Psoas muscle (tissue), 8 donors: Measurements from ENCODE around the gene EPB41L4A. TPM values are rescaled to one million over a fixed set of nuclear protein-coding genes. Genes with fewer than 3 reads are reported as not detected.

Experiments used
- ATAC-seq, 4 donors: fragments of 200-7000 bp; cut with Tn5 transposase; one replicate each; pipeline ENCODE4 v1.9.1; 2020; ENCODE audit warnings: moderate library complexity in 3 of 4, mild to moderate bottlenecking in 2 of 4
- DNase-seq, 2 donors: peaks; one replicate each; pipeline ENCODE4 v3.0.0-alpha.2; 2020
- H3K27ac ChIP-seq: fragments of 200-600 bp; one replicate; pipeline ENCODE4 v1.8.0; 2022
- H3K27me3 ChIP-seq, 3 donors: fragments of 200-600 bp in 1 of 3; one replicate each; pipeline versions ENCODE4 v1.6.1 to v1.8.0; 2013 to 2022; ENCODE audit warnings: low read length in 2 of 3, mild to moderate bottlenecking in 2 of 3, moderate library complexity in 1 of 3; ENCODE audit not compliant: insufficient read depth in 3 of 3
- H3K36me3 ChIP-seq, 2 donors: fragments of 200-600 bp in 1 of 2; one replicate each; pipeline versions ENCODE4 v1.6.1 to v1.8.0; 2013 to 2022; ENCODE audit warnings: low read depth in 1 of 2, mild to moderate bottlenecking in 1 of 2, moderate library complexity in 1 of 2; ENCODE audit not compliant: insufficient read depth in 1 of 2
- H3K4me1 ChIP-seq: fragments of 200-600 bp; one replicate; pipeline ENCODE4 v1.8.0; 2022
- H3K4me3 ChIP-seq: fragments of 200-600 bp; one replicate; pipeline ENCODE4 v1.8.0; 2022; ENCODE audit warnings: mild to moderate bottlenecking
- H3K9me3 ChIP-seq: fragments of 200-600 bp; one replicate; pipeline ENCODE4 v1.8.0; 2022
- WGBS, 3 donors: extraction: QIAGEN DNeasy Blood & Tissue Kit; methylation state at CpG; one replicate each; pipeline versions ENCODE4 v1.1.6 to v1.1.7; 2013; 5-methylcytosine and 5-hydroxymethylcytosine counted together
- intact Hi-C, 2 donors: fragments of 100-400 bp; cut with DNase I; formaldehyde crosslinking; loops; one replicate each; pipeline versions ENCODE4 v1.11.0 to v1.14.2; 2022
- polyA plus RNA-seq, 3 donors: library from polyadenylated mRNA; stranded (reverse); fragments of 200-250 nt; gene quantifications; one replicate each; pipeline ENCODE4 v1.2.3, GENCODE V29; 2013
- total RNA-seq, 4 donors: library from RNA; stranded (reverse); fragmentation: NEBNext Ultra II Directional in 2 of 4; extraction: Animal tissue kit (Norgen Biotek cat#: 25700) in 2 of 4; gene quantifications; one replicate each; pipeline versions ENCODE4 v1.2.1 to v1.2.4, GENCODE V29; 2021 to 2023
- TF ChIP-seq, protein P1 (sequence below): fragments of 200-600 bp; IDR thresholded peaks from one replicate; pipeline ENCODE4 v1.8.0; 2022; ENCODE audit warnings: antibody characterized with exemption
- donor health status: healthy with polysubstance abuse.
- donor health status: DM: no; HTN: no; CAD: no; lungs with moderate emphysema.
- donor health status: Bipolar disorder and iron deficiency.
- donor health status: healthy.
- donor health status: DM: yes; HTN: yes; CAD: no.
- donor health status: DM: no; HTN: no; CAD: no.
- donor health status: DM: no; HTN: no; CAD: no.
- donor health status: DM: yes; HTN: yes; CAD: no.

Gene EPB41L4A
- total and polyA plus RNA-seq, 7 donors: 1.0 to 7.2 (median 1.9) TPM

DNA sequence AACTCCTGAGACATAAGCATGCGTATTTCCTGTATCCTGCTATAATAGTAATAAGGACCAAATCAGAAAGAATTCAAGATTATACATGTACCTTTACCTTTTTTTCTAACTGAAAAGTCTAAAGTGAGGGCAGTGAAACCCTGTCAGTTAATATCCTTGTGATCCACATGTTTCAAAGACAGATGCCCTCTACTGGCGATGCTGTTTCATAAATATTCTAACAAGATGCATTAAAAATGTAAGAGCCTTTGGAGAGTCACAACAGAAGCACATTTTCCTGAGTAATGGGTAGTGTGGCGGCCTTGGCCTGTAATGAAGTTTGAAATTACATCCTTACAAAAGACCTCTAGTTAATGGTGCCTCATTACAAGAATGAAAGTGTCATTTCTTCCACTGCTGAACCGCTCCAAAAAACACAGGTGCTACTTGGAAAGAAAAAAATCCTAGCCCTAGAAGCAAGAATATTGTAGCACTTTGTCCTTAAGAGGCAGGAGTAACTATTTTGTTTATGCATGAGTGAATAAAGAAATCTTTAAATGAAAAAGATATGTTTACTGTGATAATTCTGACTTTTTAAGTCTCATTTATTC is 232.6 kb downstream of the EPB41L4A start:
- no peaks in the 10 kb centered on the region for H3K27me3 ChIP-seq
- DNase-seq: no peak
- H3K9me3 ChIP-seq: no peaks in the 10 kb centered on the region
- WGBS, 3 donors: 66 to 78% (median 69%) methylated on average over 4 of the region's 4 CpGs
- H3K4me1 ChIP-seq: no peaks in the 10 kb centered on the region
- no peak overlapping the region for H3K4me3 ChIP-seq
- TF ChIP-seq, protein P1, sequence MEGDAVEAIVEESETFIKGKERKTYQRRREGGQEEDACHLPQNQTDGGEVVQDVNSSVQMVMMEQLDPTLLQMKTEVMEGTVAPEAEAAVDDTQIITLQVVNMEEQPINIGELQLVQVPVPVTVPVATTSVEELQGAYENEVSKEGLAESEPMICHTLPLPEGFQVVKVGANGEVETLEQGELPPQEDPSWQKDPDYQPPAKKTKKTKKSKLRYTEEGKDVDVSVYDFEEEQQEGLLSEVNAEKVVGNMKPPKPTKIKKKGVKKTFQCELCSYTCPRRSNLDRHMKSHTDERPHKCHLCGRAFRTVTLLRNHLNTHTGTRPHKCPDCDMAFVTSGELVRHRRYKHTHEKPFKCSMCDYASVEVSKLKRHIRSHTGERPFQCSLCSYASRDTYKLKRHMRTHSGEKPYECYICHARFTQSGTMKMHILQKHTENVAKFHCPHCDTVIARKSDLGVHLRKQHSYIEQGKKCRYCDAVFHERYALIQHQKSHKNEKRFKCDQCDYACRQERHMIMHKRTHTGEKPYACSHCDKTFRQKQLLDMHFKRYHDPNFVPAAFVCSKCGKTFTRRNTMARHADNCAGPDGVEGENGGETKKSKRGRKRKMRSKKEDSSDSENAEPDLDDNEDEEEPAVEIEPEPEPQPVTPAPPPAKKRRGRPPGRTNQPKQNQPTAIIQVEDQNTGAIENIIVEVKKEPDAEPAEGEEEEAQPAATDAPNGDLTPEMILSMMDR: peak; percentile 51
- H3K27ac ChIP-seq: no peak overlapping the region
- intact Hi-C loops: no loop called here
- no peak for ATAC-seq
- H3K36me3 ChIP-seq: peaks cover 0 to 4% of the 10 kb centered on the region in 2 donors

DNA sequence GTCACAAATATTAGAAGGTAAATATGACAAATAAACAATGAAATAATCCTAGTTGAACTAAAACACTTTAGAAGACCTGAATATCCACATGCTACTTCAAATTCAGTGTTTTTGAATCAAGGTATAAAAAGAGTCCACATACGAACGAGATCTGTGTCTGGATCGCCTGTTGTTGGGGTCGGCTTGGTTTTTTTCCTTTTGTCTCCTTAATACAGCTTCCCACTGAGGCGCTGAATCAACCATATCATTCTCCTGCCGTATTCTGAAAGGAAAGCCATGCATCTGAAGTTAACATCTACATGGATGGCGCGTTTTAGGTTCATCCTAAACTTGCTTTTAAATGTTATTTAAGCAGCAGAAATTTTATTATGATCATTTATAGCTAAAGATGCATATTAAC is 235.2 kb downstream of the EPB41L4A start:
- Histone ChIP-seq H3K9me3 (no peaks in the 10 kb centered on the region), H3K4me1 (no peaks in the 10 kb centered on the region), H3K27me3 (no peaks in the 10 kb centered on the region), H3K36me3 (peaks cover 0 to 4% of the 10 kb centered on the region in 2 donors), H3K27ac (no peak overlapping the region), H3K4me3 (no peak overlapping the region)
- DNase-seq: no peak
- TF ChIP-seq, protein P1: no peak
- intact Hi-C loops: no loop called here
- 84 to 89% (median 88%) methylated on average over 8 of the region's 8 CpGs for WGBS, 3 donors
- no peak for ATAC-seq

DNA sequence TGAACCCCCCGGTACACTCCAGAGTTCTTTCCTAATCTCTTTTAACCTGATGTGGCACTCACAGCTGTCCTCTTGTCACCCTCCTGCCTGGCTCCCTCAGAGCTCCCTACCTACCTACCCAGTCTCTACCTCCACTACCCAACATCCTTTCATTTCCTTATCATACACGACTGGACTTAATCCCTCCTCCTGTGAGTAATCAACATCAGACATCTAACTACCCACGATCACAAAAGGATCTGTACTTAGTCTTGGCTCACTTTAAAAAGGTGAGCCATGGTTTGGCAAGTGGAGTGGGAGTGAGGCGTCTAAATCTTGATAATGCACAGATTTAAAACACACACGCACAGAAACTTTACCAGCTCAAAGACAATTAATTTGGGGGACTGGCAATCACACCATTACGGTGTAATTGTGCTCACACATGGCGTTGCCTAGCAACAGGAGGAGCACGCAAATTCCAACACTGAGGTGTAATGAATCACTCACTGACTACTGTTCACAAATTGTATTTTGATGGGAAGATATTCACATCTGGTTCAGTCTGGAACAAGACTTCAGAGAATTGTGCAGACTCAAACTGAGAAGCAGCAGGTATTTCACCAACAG is 235.9 kb downstream of the EPB41L4A start:
- intact Hi-C loops: no loop called here
- H3K36me3 ChIP-seq: peaks cover 0 to 4% of the 10 kb centered on the region in 2 donors
- DNase-seq (no peak), ATAC-seq (no peak)
- 43 to 47% (median 46%) methylated on average over 8 of the region's 8 CpGs for WGBS, 3 donors
- H3K27me3 ChIP-seq: no peaks in the 10 kb centered on the region
- no peaks in the 10 kb centered on the region for H3K4me1 ChIP-seq
- no peak overlapping the region for H3K4me3 ChIP-seq
- no peaks in the 10 kb centered on the region for H3K9me3 ChIP-seq
- no peak overlapping the region for H3K27ac ChIP-seq
- TF ChIP-seq, protein P1: no peak

DNA sequence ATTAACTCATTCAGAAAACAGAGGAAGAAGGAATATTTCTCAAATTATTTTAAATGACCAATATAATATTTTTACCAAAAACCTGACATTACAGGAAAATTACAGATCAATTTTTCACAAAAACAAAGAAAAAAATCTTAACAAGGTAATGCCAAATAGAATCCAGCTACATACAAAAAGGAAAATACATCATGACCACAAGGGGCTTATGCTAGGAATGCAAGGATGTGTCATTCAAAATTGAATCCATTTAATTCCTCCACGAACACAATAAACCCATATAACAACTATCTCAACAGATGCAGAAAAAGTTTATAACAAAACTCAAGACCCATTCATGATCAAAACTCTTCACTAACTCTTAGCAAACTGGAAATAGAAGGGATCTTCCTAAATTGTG is 239.8 kb downstream of the EPB41L4A start:
- ATAC-seq: no peak
- WGBS, 3 donors: 73 to 78% (median 75%) methylated on average over 1 of the region's 1 CpG

More for the DNA sequence above, 239.8 kb downstream of the EPB41L4A start:
- Histone ChIP-seq H3K9me3 (no peaks in the 10 kb centered on the region), H3K4me3 (no peak overlapping the region), H3K36me3 (peaks cover 0 to 4% of the 10 kb centered on the region in 2 donors), H3K27me3 (no peaks in the 10 kb centered on the region), H3K4me1 (no peaks in the 10 kb centered on the region), H3K27ac (no peak overlapping the region)
- intact Hi-C loops: no loop called here
- TF ChIP-seq, protein P1: no peak
- DNase-seq: no peak
